LNCaP clone FGC (cell line): Measurements from ENCODE around the gene CTXN1.

ENCODE experiments used
- DNase-seq: peaks from one replicate; pipeline ENCODE4 v3.0.0-alpha.2; 2011; ENCODE audit warnings: low read depth
- H3K4me3 ChIP-seq: 2 replicates; pipeline ENCODE4 v1.5.1; 2011; ENCODE audit warnings: mild to moderate bottlenecking, low read depth, low read length, control low read depth
- TF ChIP-seq, protein P1 (sequence below): IDR thresholded peaks from 2 replicates; pipeline ENCODE4 v1.5.1; 2012; ENCODE audit warnings: mild to moderate bottlenecking; ENCODE audit not compliant: control insufficient read depth, insufficient read depth; ENCODE audit errors: extremely low read depth

The CTXN1 gene

DNA sequence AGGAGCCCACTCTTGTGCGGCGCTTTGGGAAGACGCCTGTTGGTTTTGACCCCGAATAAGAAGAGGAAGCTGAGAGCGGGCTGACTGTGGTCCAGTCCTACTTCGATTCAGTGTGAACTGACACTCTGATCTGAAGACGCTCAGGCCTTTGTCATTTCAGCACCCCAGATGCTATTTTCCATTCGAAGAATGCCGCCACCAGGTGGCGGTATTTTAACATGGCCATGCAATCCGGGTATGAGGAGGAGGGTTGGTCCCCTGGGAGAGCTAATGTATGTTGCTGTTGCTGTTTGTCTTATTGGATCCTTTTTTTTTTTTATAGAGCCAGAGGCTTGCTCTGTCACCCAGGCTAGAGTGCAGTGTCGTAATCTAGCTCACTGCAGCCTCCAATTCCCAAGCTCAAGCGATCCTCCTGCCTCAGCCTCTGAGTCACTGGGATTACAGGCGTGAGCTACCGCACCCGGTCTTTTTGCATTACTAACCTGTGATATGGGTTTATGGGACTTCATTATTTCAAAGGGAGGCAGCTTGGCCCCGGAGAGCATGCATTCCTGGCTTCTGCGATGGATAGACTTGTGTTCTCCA, 18.3 kb upstream of the CTXN1 start:
- peak; percentile 84 for DNase-seq
- peak overlapping the region; percentile 85 for H3K4me3 ChIP-seq
- TF ChIP-seq, protein P1, sequence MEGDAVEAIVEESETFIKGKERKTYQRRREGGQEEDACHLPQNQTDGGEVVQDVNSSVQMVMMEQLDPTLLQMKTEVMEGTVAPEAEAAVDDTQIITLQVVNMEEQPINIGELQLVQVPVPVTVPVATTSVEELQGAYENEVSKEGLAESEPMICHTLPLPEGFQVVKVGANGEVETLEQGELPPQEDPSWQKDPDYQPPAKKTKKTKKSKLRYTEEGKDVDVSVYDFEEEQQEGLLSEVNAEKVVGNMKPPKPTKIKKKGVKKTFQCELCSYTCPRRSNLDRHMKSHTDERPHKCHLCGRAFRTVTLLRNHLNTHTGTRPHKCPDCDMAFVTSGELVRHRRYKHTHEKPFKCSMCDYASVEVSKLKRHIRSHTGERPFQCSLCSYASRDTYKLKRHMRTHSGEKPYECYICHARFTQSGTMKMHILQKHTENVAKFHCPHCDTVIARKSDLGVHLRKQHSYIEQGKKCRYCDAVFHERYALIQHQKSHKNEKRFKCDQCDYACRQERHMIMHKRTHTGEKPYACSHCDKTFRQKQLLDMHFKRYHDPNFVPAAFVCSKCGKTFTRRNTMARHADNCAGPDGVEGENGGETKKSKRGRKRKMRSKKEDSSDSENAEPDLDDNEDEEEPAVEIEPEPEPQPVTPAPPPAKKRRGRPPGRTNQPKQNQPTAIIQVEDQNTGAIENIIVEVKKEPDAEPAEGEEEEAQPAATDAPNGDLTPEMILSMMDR = peak; percentile 79

DNA sequence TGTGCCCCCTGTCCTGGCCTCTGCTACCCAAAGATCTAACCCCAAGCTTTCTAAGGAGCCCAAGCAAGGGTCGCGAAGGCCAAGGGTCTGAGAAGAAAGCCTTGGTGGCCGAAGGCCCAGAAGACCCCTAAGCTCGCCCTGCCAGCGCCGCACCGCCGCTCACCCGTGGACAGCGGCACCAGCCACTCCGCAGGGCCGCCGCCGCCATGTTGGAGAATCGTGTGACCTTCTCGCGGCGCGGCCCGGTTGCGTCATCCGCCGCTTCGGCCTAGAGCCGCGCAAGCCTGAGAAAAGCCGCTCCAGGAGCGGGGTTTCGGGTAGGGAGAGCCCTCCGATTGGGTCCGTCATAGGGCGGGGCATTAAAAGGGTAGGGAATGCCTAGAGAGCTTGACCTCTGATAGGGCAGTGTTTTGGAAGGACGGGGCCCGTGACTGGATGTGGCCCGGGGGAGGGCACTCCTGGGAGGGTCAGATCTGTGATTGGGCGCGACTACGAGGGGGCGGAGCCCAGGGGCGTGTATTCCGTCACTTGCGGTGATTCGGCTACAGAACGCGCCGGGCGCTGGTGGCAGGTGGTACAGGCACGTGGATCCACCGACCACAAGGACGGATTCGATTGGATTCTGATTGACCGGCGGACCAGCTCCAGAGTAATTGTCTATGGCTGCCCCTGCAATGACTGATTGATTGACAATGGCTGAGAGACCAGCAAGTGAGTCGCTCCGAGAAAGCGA, 17.7 kb upstream of the CTXN1 start, which contains the start of gene TIMM44:
TIMM44 (minus strand) TSS at position 223 of the 733 bp plus-strand sequence; CDS start at position 208, 15 bp downstream.
- peak; percentile 99 for DNase-seq

GRCh38 chr19:7942981-7943443, 17.1 kb upstream of the CTXN1 start:
- H3K4me3 ChIP-seq = peak overlapping the region; percentile 85
- no peak for DNase-seq
- TF ChIP-seq, protein P1 = no peak

More for the DNA sequence above, 17.7 kb upstream of the CTXN1 start, which contains the start of gene TIMM44:
- TF ChIP-seq, protein P1 = no peak
- peak within 1 kb of the TSS; percentile 85 for H3K4me3 ChIP-seq

- TF ChIP-seq, protein P1 = no peak
- peak overlapping the region; percentile 85 for H3K4me3 ChIP-seq
- DNase-seq = no peak
These were observed 16.1 kb upstream of the CTXN1 start for GRCh38 chr19:7941895-7942596.

DNA sequence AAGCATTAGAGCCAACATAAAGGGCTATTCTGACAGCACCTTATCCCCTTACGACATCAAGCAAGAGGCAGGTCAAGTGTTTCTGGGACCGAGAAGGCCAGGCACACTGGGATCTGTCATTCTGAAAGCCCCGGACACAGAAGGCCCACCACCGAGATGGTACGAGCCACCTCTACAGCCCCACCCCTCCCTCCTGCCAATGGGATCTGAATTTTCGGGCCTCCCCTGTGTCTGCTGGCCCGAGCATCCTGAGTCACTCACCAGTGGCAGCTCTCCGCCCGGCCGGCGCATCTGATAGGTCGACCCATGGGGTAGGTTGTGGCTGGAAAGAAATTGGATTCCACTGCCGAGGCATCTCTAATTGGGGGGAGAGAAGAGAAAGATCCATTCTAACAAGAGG, 14.9 kb upstream of the CTXN1 start:
- no peak for DNase-seq
- H3K4me3 ChIP-seq = no peak overlapping the region
- TF ChIP-seq, protein P1 = no peak

DNA sequence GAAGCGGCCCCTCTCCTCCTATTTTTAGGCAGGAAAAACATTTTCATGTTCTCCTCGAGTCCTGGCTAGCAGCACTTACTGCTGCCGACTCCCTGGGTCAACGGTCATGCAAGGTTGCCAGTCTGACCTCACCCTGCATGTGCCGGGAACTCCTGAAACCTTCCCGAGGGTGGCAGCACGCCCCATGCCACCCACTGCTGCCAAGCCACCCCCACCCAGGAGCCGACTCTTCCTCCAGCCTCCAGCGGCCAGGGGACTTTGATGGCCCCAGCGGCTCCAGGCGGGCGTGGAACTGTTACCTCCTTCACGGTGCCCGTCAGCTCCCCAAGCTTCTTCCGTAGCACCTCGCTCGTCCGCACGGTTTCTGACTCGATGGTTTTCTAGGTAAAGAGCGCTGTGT, 8.8 kb upstream of the CTXN1 start:
- no peak for DNase-seq

More for the DNA sequence above, 8.8 kb upstream of the CTXN1 start:
- H3K4me3 ChIP-seq = no peak overlapping the region
- TF ChIP-seq, protein P1 = no peak
